Measurements from ENCODE around the gene RGR. TPM values are rescaled to one million over a fixed set of nuclear protein-coding genes. Genes with fewer than 3 reads are reported as not detected.

The RGR gene
- total RNA-seq, 1 experiment from 2014 or later = not detected

DNA sequence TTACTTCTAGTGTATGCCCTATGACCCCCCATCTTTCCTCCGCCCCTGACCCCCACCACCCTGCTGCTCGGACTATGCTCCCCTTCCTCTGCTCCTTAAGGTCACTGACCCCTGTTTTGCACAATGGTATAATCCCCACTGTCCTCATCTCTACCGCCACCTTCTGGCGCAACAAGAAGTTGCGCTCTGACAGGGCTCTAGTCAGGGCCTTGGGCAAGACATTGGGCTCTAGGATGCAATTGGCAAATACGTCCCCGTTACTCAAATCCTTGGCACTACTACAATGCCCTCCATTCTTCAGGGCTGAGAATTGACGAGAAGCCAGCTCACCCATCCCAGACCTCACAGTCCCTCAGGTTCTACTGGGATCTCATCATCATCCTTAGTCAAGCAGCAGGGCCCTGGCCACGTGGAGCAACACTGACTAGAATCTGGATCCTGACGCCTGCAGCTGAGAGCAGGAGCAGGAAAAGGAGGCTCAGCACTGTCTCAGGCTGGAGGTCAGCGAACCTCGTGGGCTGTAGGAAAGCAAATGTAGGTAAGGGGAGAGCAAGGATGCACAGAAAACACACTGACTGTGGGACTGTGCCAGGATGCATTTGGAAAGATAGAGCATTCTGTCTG is 30.1 kb upstream of the RGR start:
- Histone ChIP-seq H3K27me3 (ENCODE audit: insufficient read depth, low read length) (no peaks in the 10 kb centered on the region), H3K9ac (ENCODE audit: low read length) (no peak overlapping the region), H2AFZ (ENCODE audit: low read depth, low read length, poor library complexity, severe bottlenecking) (no peak overlapping the region), H3K4me3 (replicated peaks in 1 of 2; ENCODE audit: low read depth in 1 of 2, low read length in 2 of 2) (no peak overlapping the region), H3K9me3 (ENCODE audit: control insufficient read depth in 1 of 2, insufficient read depth in 1 of 2, low read depth in 1 of 2, low read length in 2 of 2) (0 out of 4 replicates have a peak, but pooled peaks cover 0 to 4% of the 10 kb centered on the region in 2 experiments), H4K20me1 (ENCODE audit: insufficient read depth) (no peaks in the 10 kb centered on the region), H3K36me3 (ENCODE audit: control insufficient read depth in 1 of 2, insufficient read depth in 2 of 2, low read length in 2 of 2) (no peaks in the 10 kb centered on the region), H3K4me2 (ENCODE audit: low read length) (no peak overlapping the region), H3K9me2 (ENCODE audit: insufficient read depth) (no peaks in the 10 kb centered on the region), H3K27ac (ENCODE audit: low read depth, low read length) (no peak overlapping the region), H3K79me2 (ENCODE audit: insufficient read depth, low read length) (no peaks in the 10 kb centered on the region), H3K4me1 (ENCODE audit: control insufficient read depth in 1 of 2, insufficient read depth in 2 of 2, low read length in 2 of 2) (no peaks in the 10 kb centered on the region)
- ChIA-PET RAD21 (ENCODE audit: low non-redundant PET in 1 of 2, low total read pairs in 2 of 2, uncharacterized antibody in 2 of 2, unreplicated experiment in 2 of 2) (interaction anchor here in 1 of 2 experiments (0.6 to 0.9 kb wide), 2 partner anchors 89 to 322 kb away, joined by 3 to 7 read pairs; no protein-coding TSS in a partner anchor), CTCF (interaction anchor here (0.6 to 1.2 kb wide), 5 partner anchors 10 to 323 kb away, joined by 3 to 5 read pairs (median 3); no protein-coding TSS in a partner anchor), POLR2A (no interaction called here)
- ATAC-seq (peak; percentile 88), DNase-seq (ENCODE audit: low read depth, low spot score) (peak; percentile 10)
- TF ChIP-seq RAD21 (IDR thresholded peaks at IDR 0.05; ENCODE audit: low read depth) = peak; percentile 31
- no peak for TF ChIP-seq EZH2phosphoT487 (IDR thresholded peaks at IDR 0.05; ENCODE audit: borderline replicate concordance)
- TF ChIP-seq, protein P1, sequence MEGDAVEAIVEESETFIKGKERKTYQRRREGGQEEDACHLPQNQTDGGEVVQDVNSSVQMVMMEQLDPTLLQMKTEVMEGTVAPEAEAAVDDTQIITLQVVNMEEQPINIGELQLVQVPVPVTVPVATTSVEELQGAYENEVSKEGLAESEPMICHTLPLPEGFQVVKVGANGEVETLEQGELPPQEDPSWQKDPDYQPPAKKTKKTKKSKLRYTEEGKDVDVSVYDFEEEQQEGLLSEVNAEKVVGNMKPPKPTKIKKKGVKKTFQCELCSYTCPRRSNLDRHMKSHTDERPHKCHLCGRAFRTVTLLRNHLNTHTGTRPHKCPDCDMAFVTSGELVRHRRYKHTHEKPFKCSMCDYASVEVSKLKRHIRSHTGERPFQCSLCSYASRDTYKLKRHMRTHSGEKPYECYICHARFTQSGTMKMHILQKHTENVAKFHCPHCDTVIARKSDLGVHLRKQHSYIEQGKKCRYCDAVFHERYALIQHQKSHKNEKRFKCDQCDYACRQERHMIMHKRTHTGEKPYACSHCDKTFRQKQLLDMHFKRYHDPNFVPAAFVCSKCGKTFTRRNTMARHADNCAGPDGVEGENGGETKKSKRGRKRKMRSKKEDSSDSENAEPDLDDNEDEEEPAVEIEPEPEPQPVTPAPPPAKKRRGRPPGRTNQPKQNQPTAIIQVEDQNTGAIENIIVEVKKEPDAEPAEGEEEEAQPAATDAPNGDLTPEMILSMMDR (IDR thresholded peaks at IDR 0.05 in 2 of 3, conservative IDR thresholded peaks at IDR 0.05 in 1 of 3; ENCODE audit: borderline replicate concordance in 1 of 3, insufficient read depth in 1 of 3, low read depth in 2 of 3, low read length in 2 of 3) = peak; percentile 19 to 73 (median 71); a peak in 5 of 6 replicates
- intact Hi-C loops (cut with micrococcal nuclease) = no loop called here
- BruUV-seq (replicated peaks) = no TSS peak

GRCh38 chr10:84216834-84217233 is 28.0 kb upstream of the RGR start:
- Histone ChIP-seq H4K20me1 (ENCODE audit: insufficient read depth) (no peaks in the 10 kb centered on the region), H3K4me3 (replicated peaks in 1 of 2; ENCODE audit: low read depth in 1 of 2, low read length in 2 of 2) (no peak overlapping the region), H3K9ac (ENCODE audit: low read length) (no peak overlapping the region), H3K9me3 (ENCODE audit: control insufficient read depth in 1 of 2, insufficient read depth in 1 of 2, low read depth in 1 of 2, low read length in 2 of 2) (0 out of 4 replicates have a peak, but pooled peaks cover 0 to 4% of the 10 kb centered on the region in 2 experiments), H3K27me3 (ENCODE audit: insufficient read depth, low read length) (peaks cover 5% of the 10 kb centered on the region; the same call in 1 of the 2 replicates), H3K79me2 (ENCODE audit: insufficient read depth, low read length) (no peaks in the 10 kb centered on the region), H3K4me2 (ENCODE audit: low read length) (no peak overlapping the region), H3K9me2 (ENCODE audit: insufficient read depth) (no peaks in the 10 kb centered on the region), H3K4me1 (ENCODE audit: control insufficient read depth in 1 of 2, insufficient read depth in 2 of 2, low read length in 2 of 2) (no peaks in the 10 kb centered on the region), H2AFZ (ENCODE audit: low read depth, low read length, poor library complexity, severe bottlenecking) (no peak overlapping the region), H3K27ac (ENCODE audit: low read depth, low read length) (no peak overlapping the region), H3K36me3 (ENCODE audit: control insufficient read depth in 1 of 2, insufficient read depth in 2 of 2, low read length in 2 of 2) (no peaks in the 10 kb centered on the region)
- intact Hi-C loops (cut with micrococcal nuclease) = no loop called here
- ChIA-PET POLR2A (no interaction called here), RAD21 (ENCODE audit: low non-redundant PET in 1 of 2, low total read pairs in 2 of 2, uncharacterized antibody in 2 of 2, unreplicated experiment in 2 of 2) (no interaction called here), CTCF (no interaction called here)
- no peak for ATAC-seq
- no peak for DNase-seq (ENCODE audit: low read depth, low spot score)
- no TSS peak for BruUV-seq (replicated peaks)
- no peak for TF ChIP-seq SRF (IDR thresholded peaks at IDR 0.05; ENCODE audit: low read depth)
- TF ChIP-seq ATF3 (IDR thresholded peaks at IDR 0.05) = no peak
- TF ChIP-seq YY1 (IDR thresholded peaks at IDR 0.05; ENCODE audit: extremely low read depth, insufficient replicate concordance, low read depth, low read length) = no peak
- TF ChIP-seq, protein P1 (IDR thresholded peaks at IDR 0.05 in 2 of 3, conservative IDR thresholded peaks at IDR 0.05 in 1 of 3; ENCODE audit: borderline replicate concordance in 1 of 3, insufficient read depth in 1 of 3, low read depth in 2 of 3, low read length in 2 of 3) = no peak
- no peak for TF ChIP-seq ZFX (IDR thresholded peaks at IDR 0.05)
- no peak for TF ChIP-seq RAD21 (IDR thresholded peaks at IDR 0.05; ENCODE audit: low read depth)
- no peak for TF ChIP-seq ZBTB33 (IDR thresholded peaks at IDR 0.05; ENCODE audit: extremely low read depth, insufficient replicate concordance, low read length)
- TF ChIP-seq SP1 (IDR thresholded peaks at IDR 0.05; ENCODE audit: low read depth) = no peak
- no peak for TF ChIP-seq POLR2A (IDR thresholded peaks at IDR 0.05; ENCODE audit: borderline replicate concordance, extremely low read depth, insufficient read depth, insufficient read length)
- no peak for TF ChIP-seq CBX3 (IDR thresholded peaks at IDR 0.05; ENCODE audit: low read depth)

Measured in HCT116 (cell line).